CD4-positive, alpha-beta T cell treated with Interleukin-15 for 4 hours (primary cell): Measurements from ENCODE around the gene STRIP1.
"Not testable (repeated sequence)": the region's sequence is repeated elsewhere in the genome, so short reads cannot be mapped to it uniquely, and the experiment has no call there.

ENCODE experiments used
- DNase-seq: peaks from one replicate; pipeline ENCODE4 v3.0.0-alpha.2; 2020; ENCODE audit warnings: low spot score

The STRIP1 gene

GRCh38 chr1:110007046-110007830 is 27.2 kb upstream of the STRIP1 start:
- no peak for DNase-seq

- no peak for DNase-seq
Observed at GRCh38 chr1:110008971-110009565, 25.4 kb upstream of the STRIP1 start.

GRCh38 chr1:110011527-110012041 is 22.8 kb upstream of the STRIP1 start:
- peak; percentile 39 for DNase-seq

GRCh38 chr1:110012100-110012780 is 22.2 kb upstream of the STRIP1 start:
- no peak for DNase-seq

GRCh38 chr1:110017792-110018191 is 16.6 kb upstream of the STRIP1 start:
- no peak for DNase-seq

- DNase-seq = no peak
Observed at GRCh38 chr1:110018396-110018795, 16.0 kb upstream of the STRIP1 start.

GRCh38 chr1:110019770-110020169 is 14.7 kb upstream of the STRIP1 start:
- no peak for DNase-seq

- no peak for DNase-seq
Observed at GRCh38 chr1:110021285-110021684, 13.1 kb upstream of the STRIP1 start.

GRCh38 chr1:110024613-110025012 is 9.8 kb upstream of the STRIP1 start:
- no peak for DNase-seq

GRCh38 chr1:110030687-110031086 is 3.7 kb upstream of the STRIP1 start:
- DNase-seq = not testable (repeated sequence)

GRCh38 chr1:110032327-110032726 is 2.1 kb upstream of the STRIP1 start:
- no peak for DNase-seq

- no peak for DNase-seq
Observed at GRCh38 chr1:110033421-110033820, 1.0 kb upstream of the STRIP1 start.

- no peak for DNase-seq
Observed at GRCh38 chr1:110034040-110034450, 379 bp upstream of the STRIP1 start.

- no peak for DNase-seq
Observed at GRCh38 chr1:110035236-110035752, 870 bp downstream of the STRIP1 start.

- no peak for DNase-seq
Observed at GRCh38 chr1:110038271-110038670, 3.8 kb downstream of the STRIP1 start.

GRCh38 chr1:110039641-110040040 is 5.2 kb downstream of the STRIP1 start:
- no peak for DNase-seq

- DNase-seq = no peak
Observed at GRCh38 chr1:110040548-110040947, 6.1 kb downstream of the STRIP1 start.

- no peak for DNase-seq
Observed at GRCh38 chr1:110043016-110043415, 8.6 kb downstream of the STRIP1 start.

- no peak for DNase-seq
Observed at GRCh38 chr1:110047463-110047862, 13.0 kb downstream of the STRIP1 start.

- DNase-seq = no peak
Observed at GRCh38 chr1:110048240-110048639, 13.8 kb downstream of the STRIP1 start.

GRCh38 chr1:110048923-110049601 is 14.6 kb downstream of the STRIP1 start:
- no peak for DNase-seq
